Measurements from ENCODE around the gene IL20RA. TPM values are rescaled to one million over a fixed set of nuclear protein-coding genes. Genes with fewer than 3 reads are reported as not detected.
"Not testable (repeated sequence)": the region's sequence is repeated elsewhere in the genome, so short reads cannot be mapped to it uniquely, and the experiment has no call there.

Gene IL20RA
- total RNA-seq, 4 donors from 2014 or later, result 0.88 to 6.4 (median 4.3) TPM

DNA sequence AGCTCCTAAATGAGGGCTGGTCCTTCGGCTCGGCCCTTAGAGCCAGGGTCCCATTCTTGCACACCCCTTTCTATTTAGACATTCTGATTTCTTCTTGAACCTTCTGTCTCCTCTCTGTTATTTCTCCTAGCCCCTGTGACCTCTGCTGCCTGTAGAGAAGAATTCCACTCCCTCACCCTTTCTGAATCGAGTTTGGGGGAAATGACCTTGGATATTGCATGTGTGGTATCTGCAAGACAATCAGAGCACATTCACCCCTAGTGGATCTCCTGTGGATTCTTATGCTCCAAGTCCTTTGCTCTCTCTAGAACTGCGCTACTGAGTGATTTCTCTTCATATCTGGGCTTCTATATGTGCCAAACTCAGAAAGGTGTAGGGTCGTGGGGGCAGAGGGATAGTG lies 67.7 kb downstream of the IL20RA start:
- no peaks in the 10 kb centered on the region for H3K9me3 ChIP-seq
- DNase-seq, result no peak
- no peaks in the 10 kb centered on the region for H3K4me1 ChIP-seq
- no peak overlapping the region for H3K4me3 ChIP-seq
- TF ChIP-seq, protein P1, sequence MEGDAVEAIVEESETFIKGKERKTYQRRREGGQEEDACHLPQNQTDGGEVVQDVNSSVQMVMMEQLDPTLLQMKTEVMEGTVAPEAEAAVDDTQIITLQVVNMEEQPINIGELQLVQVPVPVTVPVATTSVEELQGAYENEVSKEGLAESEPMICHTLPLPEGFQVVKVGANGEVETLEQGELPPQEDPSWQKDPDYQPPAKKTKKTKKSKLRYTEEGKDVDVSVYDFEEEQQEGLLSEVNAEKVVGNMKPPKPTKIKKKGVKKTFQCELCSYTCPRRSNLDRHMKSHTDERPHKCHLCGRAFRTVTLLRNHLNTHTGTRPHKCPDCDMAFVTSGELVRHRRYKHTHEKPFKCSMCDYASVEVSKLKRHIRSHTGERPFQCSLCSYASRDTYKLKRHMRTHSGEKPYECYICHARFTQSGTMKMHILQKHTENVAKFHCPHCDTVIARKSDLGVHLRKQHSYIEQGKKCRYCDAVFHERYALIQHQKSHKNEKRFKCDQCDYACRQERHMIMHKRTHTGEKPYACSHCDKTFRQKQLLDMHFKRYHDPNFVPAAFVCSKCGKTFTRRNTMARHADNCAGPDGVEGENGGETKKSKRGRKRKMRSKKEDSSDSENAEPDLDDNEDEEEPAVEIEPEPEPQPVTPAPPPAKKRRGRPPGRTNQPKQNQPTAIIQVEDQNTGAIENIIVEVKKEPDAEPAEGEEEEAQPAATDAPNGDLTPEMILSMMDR (IDR thresholded peaks at IDR 0.05), result no peak
- TF ChIP-seq POLR2A (IDR thresholded peaks at IDR 0.05), result no peak
- intact Hi-C loops (cut with DNase I; ENCODE audit: low total_unique reads), result no loop called here
- no peaks in the 10 kb centered on the region for H3K36me3 ChIP-seq
- H3K27me3 ChIP-seq, result no peaks in the 10 kb centered on the region
- H3K27ac ChIP-seq, result no peak overlapping the region

GRCh38 chr6:136975089-136975715 lies 69.6 kb downstream of the IL20RA start:
- no peaks in the 10 kb centered on the region for H3K9me3 ChIP-seq
- no peak overlapping the region for H3K4me3 ChIP-seq
- H3K4me1 ChIP-seq, result no peaks in the 10 kb centered on the region
- H3K27me3 ChIP-seq, result no peaks in the 10 kb centered on the region
- H3K36me3 ChIP-seq, result no peaks in the 10 kb centered on the region
- no peak for TF ChIP-seq POLR2A (IDR thresholded peaks at IDR 0.05)
- TF ChIP-seq, protein P1 (IDR thresholded peaks at IDR 0.05), result no peak
- intact Hi-C loops (cut with DNase I; ENCODE audit: low total_unique reads), result no loop called here
- no peak for DNase-seq
- H3K27ac ChIP-seq, result no peak overlapping the region

DNA sequence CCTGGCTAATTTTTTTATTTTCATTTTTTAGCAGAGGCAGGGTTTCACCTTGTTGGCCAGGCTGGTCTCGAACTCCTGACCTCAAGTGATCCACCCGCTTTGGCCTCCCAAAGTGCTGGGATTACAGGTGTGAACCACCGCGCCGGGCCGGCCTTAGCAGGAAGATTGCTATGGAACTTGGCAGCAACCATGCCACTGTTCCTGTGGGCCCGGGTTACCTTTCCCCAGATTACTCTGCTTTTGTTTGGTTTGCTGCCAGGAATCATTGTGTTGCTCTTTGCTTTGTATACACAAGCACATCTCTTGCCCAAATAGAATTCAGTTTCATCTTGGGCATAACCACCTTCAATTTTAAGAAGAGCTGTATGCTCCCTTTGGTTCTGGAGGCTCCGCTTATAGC lies 71.0 kb downstream of the IL20RA start:
- H3K27me3 ChIP-seq; H3K27ac ChIP-seq; DNase-seq; H3K36me3 ChIP-seq; H3K4me3 ChIP-seq; intact Hi-C loops (cut with DNase I; ENCODE audit: low total_unique reads); H3K4me1 ChIP-seq; H3K9me3 ChIP-seq: not testable (repeated sequence)

DNA sequence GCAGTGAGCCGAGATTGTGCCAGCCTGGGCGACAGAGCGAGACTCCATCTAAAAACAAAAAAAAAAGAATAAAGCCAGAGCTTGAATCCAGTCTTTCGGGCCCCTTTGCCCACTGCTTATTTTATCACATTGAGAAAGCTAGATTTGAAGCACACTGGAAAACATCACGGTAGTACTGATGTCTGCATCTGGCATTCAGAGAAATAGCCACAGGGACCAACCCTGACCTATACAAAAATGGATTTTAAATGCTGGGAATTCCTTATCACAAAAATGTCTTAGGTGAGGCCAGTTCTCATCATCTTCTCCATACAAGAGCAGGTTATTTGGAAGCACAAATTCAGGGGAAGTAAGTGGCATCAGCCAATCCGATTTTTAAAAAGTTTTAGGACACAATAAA lies 73.2 kb downstream of the IL20RA start:
- DNase-seq, result no peak
- Histone ChIP-seq H3K9me3 (no peaks in the 10 kb centered on the region), H3K4me3 (no peak overlapping the region), H3K27ac (no peak overlapping the region), H3K27me3 (no peaks in the 10 kb centered on the region), H3K36me3 (no peaks in the 10 kb centered on the region), H3K4me1 (no peaks in the 10 kb centered on the region)
- intact Hi-C loops (cut with DNase I; ENCODE audit: low total_unique reads), result no loop called here
- TF ChIP-seq, protein P1 (IDR thresholded peaks at IDR 0.05), result no peak
- TF ChIP-seq POLR2A (IDR thresholded peaks at IDR 0.05), result no peak

GRCh38 chr6:136969930-136970329 lies 74.8 kb downstream of the IL20RA start:
- TF ChIP-seq POLR2A (IDR thresholded peaks at IDR 0.05), result no peak
- TF ChIP-seq, protein P1 (IDR thresholded peaks at IDR 0.05), result no peak
- no peak overlapping the region for H3K4me3 ChIP-seq
- H3K9me3 ChIP-seq, result no peaks in the 10 kb centered on the region
- no peaks in the 10 kb centered on the region for H3K36me3 ChIP-seq
- intact Hi-C loops (cut with DNase I; ENCODE audit: low total_unique reads), result no loop called here
- no peaks in the 10 kb centered on the region for H3K4me1 ChIP-seq
- DNase-seq, result no peak
- H3K27me3 ChIP-seq, result no peaks in the 10 kb centered on the region
- no peak overlapping the region for H3K27ac ChIP-seq

DNA sequence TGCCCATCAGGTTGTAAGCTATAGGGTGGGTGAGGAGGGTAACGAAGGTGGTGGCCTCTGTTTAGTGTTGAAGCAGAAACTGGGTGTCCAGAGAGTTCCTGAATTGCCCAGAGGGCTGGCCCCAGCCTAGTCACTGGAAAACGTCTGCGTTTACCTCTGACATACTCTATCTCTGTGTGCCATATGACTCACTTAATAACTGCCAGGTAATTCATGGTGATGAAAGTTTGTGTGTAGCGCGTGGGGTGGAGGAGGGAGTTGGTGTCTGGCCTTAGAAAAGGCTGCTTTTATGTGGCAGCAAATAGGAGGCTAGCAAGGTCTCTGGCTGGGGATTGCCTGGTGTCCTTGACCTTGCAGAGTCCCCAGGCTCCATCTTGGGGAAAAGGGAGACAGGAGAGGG lies 75.3 kb downstream of the IL20RA start:
- no peak overlapping the region for H3K27ac ChIP-seq
- no peaks in the 10 kb centered on the region for H3K36me3 ChIP-seq
- no peak for DNase-seq
- intact Hi-C loops (cut with DNase I; ENCODE audit: low total_unique reads), result no loop called here
- no peak overlapping the region for H3K4me3 ChIP-seq
- H3K27me3 ChIP-seq, result no peaks in the 10 kb centered on the region
- H3K4me1 ChIP-seq, result no peaks in the 10 kb centered on the region
- H3K9me3 ChIP-seq, result no peaks in the 10 kb centered on the region
- TF ChIP-seq POLR2A (IDR thresholded peaks at IDR 0.05), result no peak
- TF ChIP-seq, protein P1 (IDR thresholded peaks at IDR 0.05), result no peak
